H9 (cell line): ENCODE data around the gene CPA2. TPM values are rescaled to one million over a fixed set of nuclear protein-coding genes. Genes with fewer than 3 reads are reported as not detected.

Source experiments
- DNase-seq: peaks from one replicate; pipeline ENCODE4 v3.0.0-alpha.2; 2017
- H2AFZ ChIP-seq: one replicate; pipeline ENCODE4 v1.6.1; 2013; ENCODE audit warnings: mild to moderate bottlenecking, low read length, control low read depth, moderate library complexity
- H2AK5ac ChIP-seq: 2 replicates; pipeline ENCODE4 v1.6.1; 2013; ENCODE audit warnings: low read length, control low read depth, mixed read lengths; ENCODE audit not compliant: insufficient read length
- H2BK120ac ChIP-seq: one replicate; pipeline ENCODE4 v1.6.1; 2013; ENCODE audit warnings: low read depth, mild to moderate bottlenecking, low read length, control low read depth, inconsistent platforms; ENCODE audit not compliant: poor library complexity, severe bottlenecking
- H2BK12ac ChIP-seq: 2 replicates; pipeline ENCODE4 v1.6.1; 2013; ENCODE audit warnings: low read length, control low read depth, mixed read lengths, low read depth; ENCODE audit not compliant: insufficient read length
- H2BK15ac ChIP-seq: 2 replicates; pipeline ENCODE4 v1.6.1; 2013; ENCODE audit warnings: low read depth, low read length, control low read depth
- H2BK20ac ChIP-seq: one replicate; pipeline ENCODE4 v1.6.1; 2013; ENCODE audit warnings: low read depth, mild to moderate bottlenecking, low read length, control low read depth, inconsistent platforms; ENCODE audit not compliant: poor library complexity, severe bottlenecking
- H2BK5ac ChIP-seq: 2 replicates; pipeline ENCODE4 v1.6.1; 2013; ENCODE audit warnings: low read length, control low read depth, mixed read lengths; ENCODE audit not compliant: insufficient read length
- H3K14ac ChIP-seq: 2 replicates; pipeline ENCODE4 v1.6.1; 2013; ENCODE audit warnings: low read length, control low read depth; ENCODE audit not compliant: insufficient read depth
- H3K18ac ChIP-seq: 2 replicates; pipeline ENCODE4 v1.6.1; 2013; ENCODE audit warnings: low read depth, mild to moderate bottlenecking, mixed read lengths, low read length, control low read depth; ENCODE audit not compliant: insufficient read length
- H3K23ac ChIP-seq: 2 replicates; pipeline ENCODE4 v1.6.1; 2013; ENCODE audit warnings: low read length, control low read depth, mixed read lengths, low read depth; ENCODE audit not compliant: insufficient read length
- H3K23me2 ChIP-seq: 2 replicates; pipeline ENCODE4 v1.6.1; 2013; ENCODE audit warnings: low read depth, mild to moderate bottlenecking, mixed read lengths, low read length, control low read depth; ENCODE audit not compliant: insufficient read length, poor library complexity, severe bottlenecking
- H3K27ac ChIP-seq: 2 replicates; pipeline ENCODE4 v1.5.1; 2013; ENCODE audit warnings: low read length, control low read depth, mixed read lengths, low read depth; ENCODE audit not compliant: insufficient read length
- H3K27me3 ChIP-seq: 2 replicates; pipeline ENCODE4 v1.6.1; 2013; ENCODE audit warnings: low read length, control low read depth, inconsistent platforms; ENCODE audit not compliant: insufficient read depth
- H3K4ac ChIP-seq: 2 replicates; pipeline ENCODE4 v1.6.1; 2013; ENCODE audit warnings: low read depth, mild to moderate bottlenecking, control low read depth, inconsistent platforms, low read length, moderate library complexity
- H3K4me1 ChIP-seq: 2 replicates; pipeline ENCODE4 v1.6.1; 2013; ENCODE audit warnings: low read length, control low read depth, inconsistent platforms; ENCODE audit not compliant: insufficient read depth
- H3K4me2 ChIP-seq: 2 replicates; pipeline ENCODE4 v1.6.1; 2013; ENCODE audit warnings: low read length, control low read depth, mixed read lengths; ENCODE audit not compliant: insufficient read length, insufficient read depth
- H3K56ac ChIP-seq: 2 replicates; pipeline ENCODE4 v1.6.1; 2013; ENCODE audit warnings: low read depth, mild to moderate bottlenecking, mixed read lengths, low read length, control low read depth; ENCODE audit not compliant: insufficient read length
- H3K79me1 ChIP-seq: 2 replicates; pipeline ENCODE4 v1.6.1; 2013; ENCODE audit warnings: low read depth, mild to moderate bottlenecking, moderate library complexity, low read length, control low read depth, inconsistent platforms; ENCODE audit not compliant: insufficient read depth, poor library complexity, severe bottlenecking
- H3K79me2 ChIP-seq: 2 replicates; pipeline ENCODE4 v1.6.1; 2013; ENCODE audit warnings: low read length, control low read depth, inconsistent platforms; ENCODE audit not compliant: insufficient read depth
- H3K9ac ChIP-seq: 2 replicates; pipeline ENCODE4 v1.6.1; 2013; ENCODE audit warnings: low read length, control low read depth, mixed read lengths; ENCODE audit not compliant: insufficient read length; ENCODE audit errors: extremely low read depth
- H3K9me3 ChIP-seq: one replicate; pipeline ENCODE4 v1.6.1; 2013; ENCODE audit warnings: low read depth, low read length, inconsistent platforms; ENCODE audit not compliant: control insufficient read depth
- H3T11ph ChIP-seq: one replicate; pipeline ENCODE4 v1.6.1; 2013; ENCODE audit warnings: mild to moderate bottlenecking, low read length, control low read depth, inconsistent platforms
- H4K20me1 ChIP-seq: one replicate; pipeline ENCODE4 v1.6.1; 2013; ENCODE audit not compliant: control insufficient read depth, insufficient read length, insufficient read depth
- H4K5ac ChIP-seq: 2 replicates; pipeline ENCODE4 v1.6.1; 2013; ENCODE audit warnings: low read depth, mild to moderate bottlenecking, mixed read lengths, low read length, control low read depth; ENCODE audit not compliant: insufficient read length
- H4K8ac ChIP-seq: replicated peaks from 2 replicates; pipeline ENCODE4 v1.6.1; 2013; ENCODE audit warnings: low read length, control low read depth, mixed read lengths, low read depth; ENCODE audit not compliant: insufficient read length
- H4K91ac ChIP-seq: 2 replicates; pipeline ENCODE4 v1.6.1; 2013; ENCODE audit warnings: low read depth, mild to moderate bottlenecking, moderate library complexity, mixed read lengths, low read length, control low read depth; ENCODE audit not compliant: insufficient read length
- H3K27ac Mint-ChIP-seq, 3 experiments: 2 replicates in 2 of 3; 3 replicates in 1 of 3; pipeline ENCODE4 v1.8.0; 2020 to 2021; ENCODE audit warnings: mixed read lengths in 3 of 3, mild to moderate bottlenecking in 1 of 3, moderate library complexity in 1 of 3
- H3K27me3 Mint-ChIP-seq: 2 replicates; pipeline ENCODE4 v1.8.0; 2021; ENCODE audit warnings: low read depth, mild to moderate bottlenecking, moderate library complexity, mixed read lengths
- H3K36me3 Mint-ChIP-seq, 3 experiments: 2 replicates in 2 of 3; 3 replicates in 1 of 3; pipeline ENCODE4 v1.8.0; 2020 to 2021; ENCODE audit warnings: low read depth in 3 of 3, mixed read lengths in 3 of 3; ENCODE audit not compliant: insufficient read depth in 1 of 3
- H3K4me1 Mint-ChIP-seq, 2 experiments: 2 replicates each; pipeline ENCODE4 v1.8.0; 2020; ENCODE audit warnings: mixed read lengths in 2 of 2
- H3K4me3 Mint-ChIP-seq, 2 experiments: 2 replicates in 1 of 2; 3 replicates in 1 of 2; pipeline ENCODE4 v1.8.0; 2020 to 2021; ENCODE audit warnings: mild to moderate bottlenecking in 2 of 2, mixed read lengths in 2 of 2, moderate library complexity in 1 of 2
- H3K9me3 Mint-ChIP-seq, 2 experiments: 2 replicates in 1 of 2; 3 replicates in 1 of 2; pipeline ENCODE4 v1.8.0; 2020; ENCODE audit warnings: mild to moderate bottlenecking in 2 of 2, mixed read lengths in 2 of 2, moderate library complexity in 1 of 2
- CTCF ChIP-seq: fragments of 200-600 bp; sonication (generic); conservative IDR thresholded peaks from 3 replicates; pipeline ENCODE4 v1.8.0; 2021; ENCODE audit warnings: antibody characterized with exemption, mild to moderate bottlenecking
- WGBS: extraction: QIAGEN DNeasy Blood & Tissue Kit; methylation state at CpG from one replicate; pipeline ENCODE4 v1.1.7; 2013; ENCODE audit warnings: missing lambda C conversion rate, low lambda C conversion rate, mixed read lengths; ENCODE audit not compliant: insufficient read length; ENCODE audit errors: extremely low coverage; 5-methylcytosine and 5-hydroxymethylcytosine counted together
- total RNA-seq: library from RNA; stranded (reverse); gene quantifications from 2 replicates; pipeline ENCODE4 v1.2.1, GENCODE V29; 2021

CPA2 gene
- total RNA-seq, 1 experiment from 2014 or later = not detected

DNA sequence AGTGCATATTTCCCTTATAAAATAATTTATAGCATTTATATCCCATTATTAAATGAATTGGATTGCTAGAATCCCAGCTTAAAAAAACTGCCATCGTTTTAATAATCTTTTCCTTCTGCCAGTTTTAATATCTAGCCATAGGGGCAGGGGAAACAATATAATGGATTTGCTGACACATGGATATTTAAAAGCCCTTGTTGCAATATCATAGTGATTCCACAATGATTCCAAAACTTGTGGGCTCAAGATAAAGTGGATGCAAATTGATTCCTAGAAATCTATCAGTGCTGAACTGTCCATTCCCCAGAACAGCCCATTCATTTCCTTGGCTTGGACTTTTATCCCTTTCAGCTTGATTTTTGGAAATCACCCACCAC is 2.6 kb downstream of the CPA2 start:
- H3K9me3 Mint-ChIP-seq = no peaks in the 10 kb centered on the region; a peak in 2 of 5 replicates
- no peak overlapping the region for H2BK15ac ChIP-seq
- H3K56ac ChIP-seq = no peak overlapping the region
- WGBS = no CpG with 5 or more reads among the region's 1 CpG
- no peak overlapping the region for H3K9ac ChIP-seq
- no peak overlapping the region for H2BK12ac ChIP-seq
- no peaks in the 10 kb centered on the region for H4K20me1 ChIP-seq
- peaks cover 5% of the 10 kb centered on the region; the same call in 1 of the 2 replicates for H3K27me3 Mint-ChIP-seq
- H2AK5ac ChIP-seq = no peak overlapping the region
- no peak overlapping the region for H3K18ac ChIP-seq
- H3K27ac Mint-ChIP-seq = no peak overlapping the region
- no peak overlapping the region for H3K4me3 Mint-ChIP-seq
- H4K8ac ChIP-seq = no peak overlapping the region
- H2AFZ ChIP-seq = no peak overlapping the region
- DNase-seq = no peak
- no peak for TF ChIP-seq CTCF
- no peaks in the 10 kb centered on the region for H3K9me3 ChIP-seq
- H4K91ac ChIP-seq = no peak overlapping the region
- H3K79me1 ChIP-seq = no peaks in the 10 kb centered on the region
- H2BK5ac ChIP-seq = no peak overlapping the region
- no peak overlapping the region for H4K5ac ChIP-seq
- no peaks in the 10 kb centered on the region for H3K79me2 ChIP-seq
- H3K4me2 ChIP-seq = no peak overlapping the region
- no peak overlapping the region for H3K4ac ChIP-seq
- H3K4me1 ChIP-seq = peaks cover 10% of the 10 kb centered on the region; the same call in 1 of the 2 replicates
- H3K4me1 Mint-ChIP-seq = peaks cover 46 to 50% of the 10 kb centered on the region in 2 experiments
- H3K27ac ChIP-seq = no peak overlapping the region
- no peak overlapping the region for H3K14ac ChIP-seq
- no peaks in the 10 kb centered on the region for H3K23me2 ChIP-seq
- H2BK120ac ChIP-seq = no peak overlapping the region
- H3K36me3 Mint-ChIP-seq = peaks cover 0 to 4% (median 4%) of the 10 kb centered on the region in 3 experiments; a peak in 2 of 7 replicates
- no peak overlapping the region for H3T11ph ChIP-seq
- no peak overlapping the region for H3K23ac ChIP-seq
- H2BK20ac ChIP-seq = no peak overlapping the region
- no peaks in the 10 kb centered on the region for H3K27me3 ChIP-seq
